Mesothelial cell of epicardium (in vitro differentiated cells): ENCODE data around the gene SMIM1. TPM values are rescaled to one million over a fixed set of nuclear protein-coding genes. Genes with fewer than 3 reads are reported as not detected.
A peak's percentile ranks its signal among the peaks of the same experiment; 100 is the strongest.

ENCODE experiments used
- DNase-seq, 2 experiments: peaks; one replicate each; pipeline ENCODE4 v3.0.0; 2021; ENCODE audit warnings: low spot score in 2 of 2; ENCODE audit not compliant: unreplicated experiment in 2 of 2
- H3K27ac Mint-ChIP-seq: 2 replicates; pipeline ENCODE4 v1.8.0; 2021; ENCODE audit warnings: mixed read lengths
- H3K27me3 Mint-ChIP-seq: 2 replicates; pipeline ENCODE4 v1.8.0; 2021; ENCODE audit warnings: low read depth, mixed read lengths
- H3K36me3 Mint-ChIP-seq: 2 replicates; pipeline ENCODE4 v1.8.0; 2021; ENCODE audit warnings: mixed read lengths
- H3K4me1 Mint-ChIP-seq: 2 replicates; pipeline ENCODE4 v1.8.0; 2021; ENCODE audit warnings: mixed read lengths
- H3K4me3 Mint-ChIP-seq: 2 replicates; pipeline ENCODE4 v1.8.0; 2021; ENCODE audit warnings: mild to moderate bottlenecking, moderate library complexity, mixed read lengths
- H3K9me3 Mint-ChIP-seq: 2 replicates; pipeline ENCODE4 v1.8.0; 2021; ENCODE audit warnings: mixed read lengths
- total RNA-seq: library from RNA; stranded (reverse); gene quantifications from 3 replicates; pipeline ENCODE4 v1.2.1, GENCODE V29; 2021
- TF ChIP-seq, protein P1 (sequence below): fragments of 200-600 bp; sonication (generic); IDR thresholded peaks from one replicate; pipeline ENCODE4 v1.5.0; 2021; ENCODE audit warnings: antibody characterized with exemption; ENCODE audit not compliant: unreplicated experiment

Gene SMIM1
- total RNA-seq, 1 donor from 2014 or later, result 11.6 TPM

- peaks cover under 1% of the 10 kb centered on the region for H3K9me3 Mint-ChIP-seq
- H3K4me3 Mint-ChIP-seq, result peak overlapping the region; percentile 61
- no peak overlapping the region for H3K27ac Mint-ChIP-seq
- no peaks in the 10 kb centered on the region for H3K36me3 Mint-ChIP-seq
- H3K27me3 Mint-ChIP-seq, result peaks cover 4% of the 10 kb centered on the region
- peaks cover 22% of the 10 kb centered on the region for H3K4me1 Mint-ChIP-seq
- TF ChIP-seq, protein P1, sequence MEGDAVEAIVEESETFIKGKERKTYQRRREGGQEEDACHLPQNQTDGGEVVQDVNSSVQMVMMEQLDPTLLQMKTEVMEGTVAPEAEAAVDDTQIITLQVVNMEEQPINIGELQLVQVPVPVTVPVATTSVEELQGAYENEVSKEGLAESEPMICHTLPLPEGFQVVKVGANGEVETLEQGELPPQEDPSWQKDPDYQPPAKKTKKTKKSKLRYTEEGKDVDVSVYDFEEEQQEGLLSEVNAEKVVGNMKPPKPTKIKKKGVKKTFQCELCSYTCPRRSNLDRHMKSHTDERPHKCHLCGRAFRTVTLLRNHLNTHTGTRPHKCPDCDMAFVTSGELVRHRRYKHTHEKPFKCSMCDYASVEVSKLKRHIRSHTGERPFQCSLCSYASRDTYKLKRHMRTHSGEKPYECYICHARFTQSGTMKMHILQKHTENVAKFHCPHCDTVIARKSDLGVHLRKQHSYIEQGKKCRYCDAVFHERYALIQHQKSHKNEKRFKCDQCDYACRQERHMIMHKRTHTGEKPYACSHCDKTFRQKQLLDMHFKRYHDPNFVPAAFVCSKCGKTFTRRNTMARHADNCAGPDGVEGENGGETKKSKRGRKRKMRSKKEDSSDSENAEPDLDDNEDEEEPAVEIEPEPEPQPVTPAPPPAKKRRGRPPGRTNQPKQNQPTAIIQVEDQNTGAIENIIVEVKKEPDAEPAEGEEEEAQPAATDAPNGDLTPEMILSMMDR, result no peak
- no peak for DNase-seq
Measured at GRCh38 chr1:3771108-3772026, 1.2 kb upstream of the SMIM1 start.

DNA sequence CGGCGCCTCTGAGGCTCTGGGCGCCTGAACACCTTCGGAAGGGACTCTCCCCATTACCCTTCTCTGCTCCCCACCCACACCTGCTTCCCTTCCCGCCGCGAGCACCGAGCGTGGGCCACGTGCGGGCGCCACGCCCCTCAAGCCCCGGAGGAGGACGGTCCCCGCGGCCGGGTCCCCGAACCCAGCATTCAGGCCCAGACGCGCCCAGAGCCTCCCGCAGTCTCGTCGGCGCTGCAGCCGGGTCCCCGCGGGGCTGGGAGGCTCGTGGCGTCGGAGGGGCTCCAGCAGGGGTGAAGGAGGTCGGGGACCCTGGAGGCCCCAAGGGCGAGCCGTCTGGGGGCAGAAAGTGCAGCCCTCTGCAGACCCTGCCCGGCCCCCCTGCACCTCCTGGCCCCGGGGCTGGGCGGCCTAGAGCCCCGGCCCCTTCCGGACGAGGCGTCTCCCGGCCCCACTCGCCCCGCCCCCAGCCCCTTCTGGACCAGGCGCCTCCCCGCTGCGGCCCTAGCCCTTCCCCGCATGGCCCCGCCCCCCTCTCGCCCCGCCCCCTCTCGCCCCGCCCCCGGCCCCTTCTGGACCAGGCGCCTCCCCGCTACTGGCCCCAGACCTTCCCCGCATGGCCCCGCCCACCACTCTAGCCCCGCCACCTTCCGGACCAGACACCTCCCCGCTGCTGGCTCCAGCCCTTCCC lies 378 bp upstream of the SMIM1 start:
- peaks cover 22% of the 10 kb centered on the region for H3K4me1 Mint-ChIP-seq
- H3K36me3 Mint-ChIP-seq, result no peaks in the 10 kb centered on the region
- H3K27ac Mint-ChIP-seq, result no peak overlapping the region
- TF ChIP-seq, protein P1, result no peak
- H3K4me3 Mint-ChIP-seq, result peak overlapping the region; percentile 61
- no peaks in the 10 kb centered on the region for H3K9me3 Mint-ChIP-seq
- DNase-seq, result peak; percentile 85 to 91
- peaks cover 2% of the 10 kb centered on the region for H3K27me3 Mint-ChIP-seq

DNA sequence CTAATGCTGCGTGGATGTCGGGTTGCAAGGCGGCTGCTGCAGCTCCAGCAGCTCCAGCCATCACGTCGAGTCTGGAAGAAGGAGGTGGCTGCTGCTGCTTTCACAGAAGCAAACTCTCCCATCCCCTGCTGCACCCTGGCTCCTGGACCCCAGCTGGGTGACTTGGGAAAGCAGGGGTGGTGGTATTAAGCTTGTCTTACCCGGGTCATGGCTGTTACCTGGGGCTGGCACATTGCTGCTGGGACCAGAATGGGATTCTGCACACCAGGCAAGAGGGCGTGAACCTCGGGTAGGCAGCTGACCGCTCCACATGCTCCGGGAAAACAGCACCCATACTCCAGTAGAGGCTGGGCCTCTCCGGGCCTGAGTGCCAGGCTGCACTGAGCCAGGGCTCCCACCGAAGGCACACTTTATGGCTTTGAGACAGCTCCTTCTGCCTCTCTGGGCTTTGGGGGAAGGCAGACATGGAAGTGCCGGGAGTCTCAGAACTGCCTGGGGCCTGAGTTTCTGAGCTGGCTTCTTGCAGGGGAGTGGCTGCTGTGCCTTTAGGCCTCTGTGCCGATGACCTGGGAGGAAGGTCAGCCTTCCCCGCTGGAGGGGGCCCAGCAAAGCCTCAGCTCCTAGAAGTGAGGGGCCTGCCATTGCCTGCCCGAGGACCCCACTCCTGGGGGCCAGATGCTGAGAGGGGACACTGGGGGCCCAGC lies 1.2 kb downstream of the SMIM1 start:
- no peaks in the 10 kb centered on the region for H3K27me3 Mint-ChIP-seq
- H3K36me3 Mint-ChIP-seq, result no peaks in the 10 kb centered on the region
- no peaks in the 10 kb centered on the region for H3K9me3 Mint-ChIP-seq
- H3K27ac Mint-ChIP-seq, result no peak overlapping the region
- H3K4me3 Mint-ChIP-seq, result peak overlapping the region; percentile 59
- no peak for DNase-seq
- peaks cover 22% of the 10 kb centered on the region for H3K4me1 Mint-ChIP-seq
- TF ChIP-seq, protein P1, result no peak

DNA sequence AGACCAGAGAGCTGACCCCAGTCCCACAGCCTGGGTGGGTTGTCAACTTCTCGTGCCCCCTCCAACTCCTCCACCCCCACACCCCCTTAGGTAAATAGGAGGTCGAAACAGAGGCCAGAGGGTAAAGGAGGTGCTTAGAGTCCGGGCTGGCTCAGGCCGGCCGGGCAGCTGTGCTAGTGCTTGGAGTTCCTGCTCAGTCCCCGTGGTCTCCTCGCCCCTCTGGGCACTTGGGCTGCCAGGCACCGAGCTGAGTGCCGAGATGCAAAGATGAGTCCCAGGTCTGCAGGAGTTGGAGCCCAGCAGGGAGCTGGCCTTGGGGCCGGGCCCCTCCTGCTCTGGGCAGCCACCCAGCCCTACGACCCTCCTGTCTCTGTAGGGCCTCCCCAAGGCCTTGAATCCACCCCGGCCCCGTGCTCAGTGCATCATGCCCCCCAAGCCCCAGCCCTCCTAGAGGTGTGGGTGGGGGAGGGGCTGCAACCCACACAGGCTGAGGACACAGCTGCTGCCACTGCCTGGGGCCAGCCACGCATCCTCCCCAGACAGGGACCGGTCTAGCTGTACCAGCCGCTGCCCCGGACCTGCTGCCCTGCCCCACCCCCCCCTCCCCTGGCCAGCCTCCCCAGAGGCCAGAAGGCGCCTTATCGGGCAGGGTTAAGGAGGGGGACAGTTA lies 1.9 kb downstream of the SMIM1 start:
- peaks cover 4% of the 10 kb centered on the region for H3K36me3 Mint-ChIP-seq
- TF ChIP-seq, protein P1, result no peak
- no peak for DNase-seq
- peaks cover 22% of the 10 kb centered on the region for H3K4me1 Mint-ChIP-seq
- H3K27ac Mint-ChIP-seq, result no peak overlapping the region
- H3K4me3 Mint-ChIP-seq, result no peak overlapping the region
- H3K9me3 Mint-ChIP-seq, result no peaks in the 10 kb centered on the region
- H3K27me3 Mint-ChIP-seq, result no peaks in the 10 kb centered on the region

GRCh38 chr1:3774946-3775489 lies 2.5 kb downstream of the SMIM1 start:
- peaks cover 22% of the 10 kb centered on the region for H3K4me1 Mint-ChIP-seq
- H3K27me3 Mint-ChIP-seq, result no peaks in the 10 kb centered on the region
- TF ChIP-seq, protein P1, result no peak
- H3K36me3 Mint-ChIP-seq, result peaks cover 9% of the 10 kb centered on the region
- no peaks in the 10 kb centered on the region for H3K9me3 Mint-ChIP-seq
- H3K4me3 Mint-ChIP-seq, result no peak overlapping the region
- DNase-seq, result no peak
- peak overlapping the region; percentile 34 for H3K27ac Mint-ChIP-seq
